Stimulated activated naive CD8-positive, alpha-beta T cell treated with anti-CD3 and anti-CD28 coated beads, Interleukin-15, Interleukin-2, amounts not matched to agents 100 ng/mL and 50 ng/mL, for 24 hours (primary cell): Measurements from ENCODE around the gene RNU1-3.
"Not testable (repeated sequence)": the region's sequence is repeated elsewhere in the genome, so short reads cannot be mapped to it uniquely, and the experiment has no call there.

Experiments
- H3K27ac Mint-ChIP-seq: one replicate; pipeline ENCODE4 v1.8.0; 2021; ENCODE audit warnings: mild to moderate bottlenecking, mixed read lengths
- H3K27me3 Mint-ChIP-seq: one replicate; pipeline ENCODE4 v1.8.0; 2021; ENCODE audit warnings: mixed read lengths
- H3K36me3 Mint-ChIP-seq: one replicate; pipeline ENCODE4 v1.8.0; 2021; ENCODE audit warnings: low read depth, mixed read lengths
- H3K4me1 Mint-ChIP-seq: one replicate; pipeline ENCODE4 v1.8.0; 2021; ENCODE audit warnings: low read depth, mixed read lengths
- H3K4me3 Mint-ChIP-seq: one replicate; pipeline ENCODE4 v1.8.0; 2021; ENCODE audit warnings: mild to moderate bottlenecking, mixed read lengths
- H3K9me3 Mint-ChIP-seq: one replicate; pipeline ENCODE4 v1.8.0; 2021; ENCODE audit warnings: mixed read lengths

Gene RNU1-3

GRCh38 chr1:16666502-16667413, at the start of gene RNU1-3:
TSS of gene RNU1-3 (minus strand) at chr1:16666948.
- not testable (repeated sequence) for H3K4me3 Mint-ChIP-seq, H3K27ac Mint-ChIP-seq, H3K4me1 Mint-ChIP-seq, H3K9me3 Mint-ChIP-seq, H3K27me3 Mint-ChIP-seq, H3K36me3 Mint-ChIP-seq

GRCh38 chr1:16713480-16713879, 46.7 kb upstream of the RNU1-3 start:
- not testable (repeated sequence) for H3K4me3 Mint-ChIP-seq, H3K4me1 Mint-ChIP-seq, H3K27ac Mint-ChIP-seq, H3K9me3 Mint-ChIP-seq, H3K36me3 Mint-ChIP-seq
- peaks cover 12% of the 10 kb centered on the region for H3K27me3 Mint-ChIP-seq

- not testable (repeated sequence) for H3K36me3 Mint-ChIP-seq, H3K9me3 Mint-ChIP-seq, H3K4me3 Mint-ChIP-seq, H3K4me1 Mint-ChIP-seq, H3K27ac Mint-ChIP-seq
- H3K27me3 Mint-ChIP-seq = peaks cover 12% of the 10 kb centered on the region
Observed at GRCh38 chr1:16712984-16713383, 46.2 kb upstream of the RNU1-3 start.

- H3K27me3 Mint-ChIP-seq = peaks cover 12% of the 10 kb centered on the region
- H3K27ac Mint-ChIP-seq, H3K4me1 Mint-ChIP-seq, H3K36me3 Mint-ChIP-seq, H3K4me3 Mint-ChIP-seq, H3K9me3 Mint-ChIP-seq: not testable (repeated sequence)
Observed at GRCh38 chr1:16712582-16712981, 45.8 kb upstream of the RNU1-3 start.

- not testable (repeated sequence) for H3K27ac Mint-ChIP-seq, H3K36me3 Mint-ChIP-seq, H3K9me3 Mint-ChIP-seq, H3K4me1 Mint-ChIP-seq, H3K4me3 Mint-ChIP-seq
- H3K27me3 Mint-ChIP-seq = peaks cover 11% of the 10 kb centered on the region
Observed at GRCh38 chr1:16712131-16712530, 45.4 kb upstream of the RNU1-3 start.

- H3K4me1 Mint-ChIP-seq, H3K27me3 Mint-ChIP-seq, H3K36me3 Mint-ChIP-seq, H3K4me3 Mint-ChIP-seq, H3K27ac Mint-ChIP-seq, H3K9me3 Mint-ChIP-seq: not testable (repeated sequence)
Observed at GRCh38 chr1:16710618-16711017, 43.9 kb upstream of the RNU1-3 start.

- H3K27ac Mint-ChIP-seq, H3K27me3 Mint-ChIP-seq: not testable (repeated sequence)
Observed at GRCh38 chr1:16709659-16710087, 42.9 kb upstream of the RNU1-3 start.

GRCh38 chr1:16708704-16709103, 42.0 kb upstream of the RNU1-3 start:
- not testable (repeated sequence) for H3K4me1 Mint-ChIP-seq, H3K36me3 Mint-ChIP-seq, H3K4me3 Mint-ChIP-seq, H3K27ac Mint-ChIP-seq, H3K9me3 Mint-ChIP-seq, H3K27me3 Mint-ChIP-seq

More at GRCh38 chr1:16709659-16710087, 42.9 kb upstream of the RNU1-3 start:
- H3K9me3 Mint-ChIP-seq, H3K36me3 Mint-ChIP-seq, H3K4me3 Mint-ChIP-seq, H3K4me1 Mint-ChIP-seq: not testable (repeated sequence)

- H3K4me3 Mint-ChIP-seq, H3K9me3 Mint-ChIP-seq, H3K27me3 Mint-ChIP-seq, H3K36me3 Mint-ChIP-seq, H3K4me1 Mint-ChIP-seq, H3K27ac Mint-ChIP-seq: not testable (repeated sequence)
Observed at GRCh38 chr1:16707130-16708093, 40.7 kb upstream of the RNU1-3 start.

GRCh38 chr1:16706302-16706701, 39.6 kb upstream of the RNU1-3 start:
- not testable (repeated sequence) for H3K27me3 Mint-ChIP-seq, H3K9me3 Mint-ChIP-seq, H3K36me3 Mint-ChIP-seq, H3K27ac Mint-ChIP-seq, H3K4me3 Mint-ChIP-seq, H3K4me1 Mint-ChIP-seq

GRCh38 chr1:16704502-16705100, 37.9 kb upstream of the RNU1-3 start:
- not testable (repeated sequence) for H3K4me1 Mint-ChIP-seq, H3K27me3 Mint-ChIP-seq, H3K36me3 Mint-ChIP-seq, H3K4me3 Mint-ChIP-seq, H3K27ac Mint-ChIP-seq, H3K9me3 Mint-ChIP-seq

GRCh38 chr1:16704076-16704475, 37.3 kb upstream of the RNU1-3 start:
- not testable (repeated sequence) for H3K27ac Mint-ChIP-seq, H3K9me3 Mint-ChIP-seq, H3K27me3 Mint-ChIP-seq, H3K4me3 Mint-ChIP-seq, H3K4me1 Mint-ChIP-seq, H3K36me3 Mint-ChIP-seq

- H3K27me3 Mint-ChIP-seq, H3K36me3 Mint-ChIP-seq, H3K4me3 Mint-ChIP-seq, H3K9me3 Mint-ChIP-seq, H3K27ac Mint-ChIP-seq, H3K4me1 Mint-ChIP-seq: not testable (repeated sequence)
Observed at GRCh38 chr1:16703602-16704001, 36.9 kb upstream of the RNU1-3 start.

GRCh38 chr1:16703141-16703540, 36.4 kb upstream of the RNU1-3 start:
- not testable (repeated sequence) for H3K9me3 Mint-ChIP-seq, H3K27ac Mint-ChIP-seq, H3K36me3 Mint-ChIP-seq, H3K4me3 Mint-ChIP-seq, H3K4me1 Mint-ChIP-seq, H3K27me3 Mint-ChIP-seq

- not testable (repeated sequence) for H3K27ac Mint-ChIP-seq, H3K36me3 Mint-ChIP-seq, H3K27me3 Mint-ChIP-seq, H3K9me3 Mint-ChIP-seq, H3K4me3 Mint-ChIP-seq, H3K4me1 Mint-ChIP-seq
Observed at GRCh38 chr1:16702280-16702679, 35.5 kb upstream of the RNU1-3 start.
